Astrocyte of the spinal cord (primary cell): Measurements from ENCODE around the gene MIER3.

Experiments
- DNase-seq: peaks from one replicate; pipeline ENCODE4 v3.0.0; 2011; ENCODE audit warnings: low read depth, low spot score
- H3K4me3 ChIP-seq: 2 replicates; pipeline ENCODE4 v1.5.1; 2011; ENCODE audit warnings: low read depth, mild to moderate bottlenecking, low read length, moderate library complexity
- CTCF ChIP-seq: IDR thresholded peaks from 2 replicates; pipeline ENCODE4 v1.5.1; 2012; ENCODE audit warnings: low read depth, mild to moderate bottlenecking, low read length, inconsistent platforms
- in situ Hi-C: cut with HindIII; loops from 2 replicates; pipeline ENCODE4 v1.10.0; 2017; ENCODE audit warnings: low sequenced_read_pairs

The MIER3 gene

GRCh38 chr5:56962286-56962685, 10.4 kb upstream of the MIER3 start:
- no peak for DNase-seq
- no peak overlapping the region for H3K4me3 ChIP-seq
- in situ Hi-C loops: no loop called here
- no peak for TF ChIP-seq CTCF

GRCh38 chr5:56961746-56962145, 9.8 kb upstream of the MIER3 start:
- H3K4me3 ChIP-seq: no peak overlapping the region
- no peak for DNase-seq
- in situ Hi-C loops: no loop called here
- TF ChIP-seq CTCF: no peak

GRCh38 chr5:56959326-56959725, 7.4 kb upstream of the MIER3 start:
- no peak for TF ChIP-seq CTCF
- in situ Hi-C loops: no loop called here
- DNase-seq: no peak
- no peak overlapping the region for H3K4me3 ChIP-seq

- DNase-seq: no peak
- in situ Hi-C loops: no loop called here
- no peak overlapping the region for H3K4me3 ChIP-seq
- TF ChIP-seq CTCF: no peak
These were observed 6.7 kb upstream of the MIER3 start for GRCh38 chr5:56958595-56958994.

- H3K4me3 ChIP-seq: no peak overlapping the region
- DNase-seq: no peak
- no peak for TF ChIP-seq CTCF
- in situ Hi-C loops: no loop called here
These were observed 2.3 kb upstream of the MIER3 start for GRCh38 chr5:56954262-56954661.

GRCh38 chr5:56951126-56951945, 587 bp downstream of the MIER3 start:
- TF ChIP-seq CTCF: no peak
- H3K4me3 ChIP-seq: peak overlapping the region; percentile 80
- peak; percentile 5 for DNase-seq
- in situ Hi-C loops: no loop called here
